ENCODE data around the gene CYP27A1. TPM values are rescaled to one million over a fixed set of nuclear protein-coding genes. Genes with fewer than 3 reads are reported as not detected.

The CYP27A1 gene
- total and polyA plus RNA-seq, 2 of the 4 experiments (the other 2 are of a cell fraction) = 5.2 to 5.3 TPM

GRCh38 chr2:218811382-218811781 is 29.4 kb downstream of the CYP27A1 start:
- Histone ChIP-seq H3K79me1 (ENCODE audit: low read depth in 1 of 2, low read length in 2 of 2) (no peaks in the 10 kb centered on the region; a peak in 1 of 4 replicates), H2BK20ac (ENCODE audit: low read depth, low read length) (no peak overlapping the region), H3K14ac (replicated peaks; ENCODE audit: low read depth, low read length) (no peak overlapping the region), H4K20me1 (ENCODE audit: insufficient read depth, low read length) (no peaks in the 10 kb centered on the region), H3K4me3 (ENCODE audit: insufficient read depth, low read depth, low read length) (no peak overlapping the region), H3K23ac (ENCODE audit: low read depth, low read length) (no peak overlapping the region), H4K5ac (ENCODE audit: low read depth, low read length) (0 out of 2 replicates have a peak overlapping the region, but pooled peaks have one; percentile 26), H2AFZ (replicated peaks; ENCODE audit: low read length, poor library complexity) (no peak overlapping the region), H2AK9ac (replicated peaks; ENCODE audit: low read depth, low read length, poor library complexity) (no peak overlapping the region), H3K27me3 (ENCODE audit: control insufficient read depth, insufficient read depth, low read length) (no peaks in the 10 kb centered on the region; the same call in 1 of the 2 replicates), H3K4ac (ENCODE audit: low read depth, low read length) (peak overlapping the region; percentile 59), H3K18ac (ENCODE audit: low read depth, low read length) (peak overlapping the region; percentile 7), H2BK120ac (ENCODE audit: low read depth, low read length) (no peak overlapping the region), H3K27ac (ENCODE audit: insufficient read depth, low read length) (no peak overlapping the region), H4K91ac (ENCODE audit: insufficient read depth, low read depth, low read length) (peak overlapping the region; percentile 44; the same call in 1 of the 2 replicates), H4K8ac (ENCODE audit: low read depth in 2 of 2, low read length in 2 of 2) (no peak overlapping the region), H2BK5ac (ENCODE audit: low read depth, low read length, poor library complexity, severe bottlenecking) (no peak overlapping the region), H3K9ac (ENCODE audit: low read depth, low read length) (no peak overlapping the region), H3K36me3 (ENCODE audit: control insufficient read depth, insufficient read depth, low read length) (peaks cover 24% of the 10 kb centered on the region), H2AK5ac (ENCODE audit: low read depth, low read length) (peak overlapping the region; percentile 64; the same call in 1 of the 2 replicates), H3K4me1 (ENCODE audit: control insufficient read depth, insufficient read depth, low read length) (peaks cover 2% of the 10 kb centered on the region), H3K9me1 (ENCODE audit: insufficient read depth, low read length) (peaks cover 5% of the 10 kb centered on the region; the same call in 1 of the 2 replicates), H2BK15ac (ENCODE audit: low read depth, low read length) (no peak overlapping the region; the same call in 2 of the 3 replicates), H3K4me2 (ENCODE audit: low read depth, low read length) (no peak overlapping the region), H3K56ac (ENCODE audit: extremely low read depth, insufficient read depth, low read length) (no peak overlapping the region), H3K9me3 (ENCODE audit: control insufficient read depth, insufficient read depth, low read length) (no peaks in the 10 kb centered on the region)
- ATAC-seq (ENCODE audit: low read depth) (no peak), DNase-seq (peak; percentile 52)
- dilution Hi-C loops (cut with HindIII; ENCODE audit: low sequenced_read_pairs, unreplicated experiment) = no loop called here
- ChIA-PET POLR2A (ENCODE audit: unreplicated experiment) (no interaction called here), CTCF (no interaction called here)
- WGBS, 2 experiments (ENCODE audit: extremely low coverage in 2 of 2, insufficient read length in 1 of 2) = 86% methylated on average over 2 of the region's 4 CpGs; no CpG with 5 or more reads in 1 of the 2 experiments
- TF ChIP-seq RFX5 (IDR thresholded peaks at IDR 0.05; ENCODE audit: low read depth, low read length) (no peak), FOS (IDR thresholded peaks at IDR 0.05; ENCODE audit: low read depth, low read length) (no peak), CEBPB (IDR thresholded peaks at IDR 0.05; ENCODE audit: low read depth, low read length) (no peak), MXI1 (IDR thresholded peaks at IDR 0.05; ENCODE audit: borderline replicate concordance, low read depth, low read length) (no peak), BHLHE40 (IDR thresholded peaks at IDR 0.05; ENCODE audit: low read depth, low read length) (no peak), MAFK (IDR thresholded peaks at IDR 0.05; ENCODE audit: low read depth, low read length) (no peak), NFE2L2 (IDR thresholded peaks at IDR 0.05; ENCODE audit: low read depth, low read length) (no peak), RCOR1 (IDR thresholded peaks at IDR 0.05; ENCODE audit: insufficient replicate concordance, low read length) (no peak), MAZ (IDR thresholded peaks at IDR 0.05; ENCODE audit: borderline replicate concordance, low read depth, low read length) (no peak), CHD1 (IDR thresholded peaks at IDR 0.05; ENCODE audit: low read depth, low read length) (no peak)
- TF ChIP-seq, protein P1, sequence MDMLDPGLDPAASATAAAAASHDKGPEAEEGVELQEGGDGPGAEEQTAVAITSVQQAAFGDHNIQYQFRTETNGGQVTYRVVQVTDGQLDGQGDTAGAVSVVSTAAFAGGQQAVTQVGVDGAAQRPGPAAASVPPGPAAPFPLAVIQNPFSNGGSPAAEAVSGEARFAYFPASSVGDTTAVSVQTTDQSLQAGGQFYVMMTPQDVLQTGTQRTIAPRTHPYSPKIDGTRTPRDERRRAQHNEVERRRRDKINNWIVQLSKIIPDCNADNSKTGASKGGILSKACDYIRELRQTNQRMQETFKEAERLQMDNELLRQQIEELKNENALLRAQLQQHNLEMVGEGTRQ (IDR thresholded peaks at IDR 0.05; ENCODE audit: low read depth, low read length) = no peak
- TF ChIP-seq, protein P2, sequence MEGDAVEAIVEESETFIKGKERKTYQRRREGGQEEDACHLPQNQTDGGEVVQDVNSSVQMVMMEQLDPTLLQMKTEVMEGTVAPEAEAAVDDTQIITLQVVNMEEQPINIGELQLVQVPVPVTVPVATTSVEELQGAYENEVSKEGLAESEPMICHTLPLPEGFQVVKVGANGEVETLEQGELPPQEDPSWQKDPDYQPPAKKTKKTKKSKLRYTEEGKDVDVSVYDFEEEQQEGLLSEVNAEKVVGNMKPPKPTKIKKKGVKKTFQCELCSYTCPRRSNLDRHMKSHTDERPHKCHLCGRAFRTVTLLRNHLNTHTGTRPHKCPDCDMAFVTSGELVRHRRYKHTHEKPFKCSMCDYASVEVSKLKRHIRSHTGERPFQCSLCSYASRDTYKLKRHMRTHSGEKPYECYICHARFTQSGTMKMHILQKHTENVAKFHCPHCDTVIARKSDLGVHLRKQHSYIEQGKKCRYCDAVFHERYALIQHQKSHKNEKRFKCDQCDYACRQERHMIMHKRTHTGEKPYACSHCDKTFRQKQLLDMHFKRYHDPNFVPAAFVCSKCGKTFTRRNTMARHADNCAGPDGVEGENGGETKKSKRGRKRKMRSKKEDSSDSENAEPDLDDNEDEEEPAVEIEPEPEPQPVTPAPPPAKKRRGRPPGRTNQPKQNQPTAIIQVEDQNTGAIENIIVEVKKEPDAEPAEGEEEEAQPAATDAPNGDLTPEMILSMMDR (conservative IDR thresholded peaks at IDR 0.05; ENCODE audit: low read depth, low read length) = no peak
- intact Hi-C loops (cut with micrococcal nuclease) = no loop called here
- in situ Hi-C loops (cut with MboI; ENCODE audit: low sequenced_read_pairs) = no loop called here
- BruUV-seq (replicated peaks) = no TSS peak

Measured in IMR-90 (cell line).